Mesendoderm (in vitro differentiated cells): ENCODE measurements around the gene INTS2. TPM values are rescaled to one million over a fixed set of nuclear protein-coding genes. Genes with fewer than 3 reads are reported as not detected.
A peak's percentile ranks its signal among the peaks of the same experiment; 100 is the strongest.

Source experiments
- DNase-seq: peaks from one replicate; pipeline ENCODE4 v3.0.0; 2013
- H2AK5ac ChIP-seq: 2 replicates; pipeline ENCODE4 v1.6.1; 2013; ENCODE audit warnings: low read length, inconsistent platforms
- H2BK120ac ChIP-seq: 2 replicates; pipeline ENCODE4 v1.6.1; 2013; ENCODE audit warnings: low read depth, mild to moderate bottlenecking, low read length, moderate library complexity, mixed read lengths
- H2BK15ac ChIP-seq: replicated peaks from 2 replicates; pipeline ENCODE4 v1.6.1; 2013; ENCODE audit warnings: low read depth, mild to moderate bottlenecking, moderate library complexity
- H2BK5ac ChIP-seq: 2 replicates; pipeline ENCODE4 v1.6.1; 2013; ENCODE audit warnings: low read length, inconsistent platforms
- H3K18ac ChIP-seq: 2 replicates; pipeline ENCODE4 v1.6.1; 2013; ENCODE audit warnings: mild to moderate bottlenecking, low read length, mixed read lengths
- H3K23ac ChIP-seq: one replicate; pipeline ENCODE4 v1.6.1; 2013; ENCODE audit warnings: low read length
- H3K27ac ChIP-seq: 2 replicates; pipeline ENCODE4 v1.5.1; 2013; ENCODE audit warnings: low read depth, mild to moderate bottlenecking, inconsistent platforms, low read length, moderate library complexity
- H3K27me3 ChIP-seq: 2 replicates; pipeline ENCODE4 v1.6.1; 2013; ENCODE audit warnings: low read length, control low read depth, mild to moderate bottlenecking, inconsistent platforms; ENCODE audit not compliant: insufficient read depth, poor library complexity
- H3K36me3 ChIP-seq: 2 replicates; pipeline ENCODE4 v1.6.1; 2013; ENCODE audit warnings: low read length, inconsistent platforms; ENCODE audit not compliant: control insufficient read depth, insufficient read depth
- H3K4ac ChIP-seq: one replicate; pipeline ENCODE4 v1.6.1; 2013; ENCODE audit warnings: low read depth, mild to moderate bottlenecking, low read length, moderate library complexity
- H3K4me1 ChIP-seq: 2 replicates; pipeline ENCODE4 v1.6.1; 2013; ENCODE audit warnings: low read depth, low read length, inconsistent platforms; ENCODE audit not compliant: control insufficient read depth
- H3K4me2 ChIP-seq: 2 replicates; pipeline ENCODE4 v1.6.1; 2013; ENCODE audit warnings: low read length
- H3K4me3 ChIP-seq: 2 replicates; pipeline ENCODE4 v1.5.1; 2013; ENCODE audit warnings: mild to moderate bottlenecking, low read length
- H3K56ac ChIP-seq: one replicate; pipeline ENCODE4 v1.6.1; 2013; ENCODE audit warnings: low read length
- H3K79me1 ChIP-seq: 2 replicates; pipeline ENCODE4 v1.6.1; 2013; ENCODE audit warnings: low read length, inconsistent platforms
- H3K79me2 ChIP-seq: 2 replicates; pipeline ENCODE4 v1.6.1; 2013; ENCODE audit warnings: mild to moderate bottlenecking, low read length; ENCODE audit not compliant: control insufficient read depth, insufficient read depth
- H3K9ac ChIP-seq: 2 replicates; pipeline ENCODE4 v1.6.1; 2013; ENCODE audit warnings: low read length, inconsistent platforms
- H4K5ac ChIP-seq: one replicate; pipeline ENCODE4 v1.6.1; 2013; ENCODE audit warnings: low read length
- H4K8ac ChIP-seq: one replicate; pipeline ENCODE4 v1.6.1; 2013; ENCODE audit warnings: low read depth, mild to moderate bottlenecking, control low read depth, low read length, moderate library complexity
- whole genome bisulfite sequencing: extraction: QIAGEN DNeasy Blood & Tissue Kit; methylation state at CpG from one replicate; pipeline ENCODE4 v1.1.7; 2013; ENCODE audit warnings: low lambda C conversion rate, missing lambda C conversion rate; ENCODE audit not compliant: insufficient coverage; ENCODE audit errors: extremely low coverage; 5-methylcytosine and 5-hydroxymethylcytosine counted together
- small RNA-seq: library from polyadenylated mRNA; stranded (forward); fragments of <200 nt; extraction: miRNeasy Mini kit (QIAGEN cat#:217004); gene quantifications from one replicate; pipeline ENCODE3, GENCODE V24; 2013; ENCODE audit not compliant: insufficient read depth

The INTS2 gene

GRCh38 chr17:61817452-61817851 lies 110.3 kb downstream of the INTS2 start:
- Histone ChIP-seq H2BK15ac (no peak overlapping the region), H3K79me1 (no peaks in the 10 kb centered on the region), H3K79me2 (no peaks in the 10 kb centered on the region), H3K4me3 (no peak overlapping the region), H3K27me3 (no peaks in the 10 kb centered on the region), H3K18ac (no peak overlapping the region), H3K9ac (no peak overlapping the region), H3K36me3 (no peaks in the 10 kb centered on the region), H2BK120ac (no peak overlapping the region), H2AK5ac (no peak overlapping the region), H3K56ac (no peak overlapping the region), H2BK5ac (no peak overlapping the region), H3K4me2 (no peak overlapping the region), H3K27ac (no peak overlapping the region), H3K4me1 (no peaks in the 10 kb centered on the region), H4K8ac (no peak overlapping the region), H3K4ac (no peak overlapping the region), H4K5ac (no peak overlapping the region), H3K23ac (no peak overlapping the region)
- WGBS = no CpG with 5 or more reads among the region's 3 CpGs
- no peak for DNase-seq

- Histone ChIP-seq H3K27ac (no peak overlapping the region), H4K8ac (no peak overlapping the region), H2AK5ac (no peak overlapping the region), H3K18ac (no peak overlapping the region), H3K4me3 (no peak overlapping the region), H3K4me1 (no peaks in the 10 kb centered on the region), H3K23ac (no peak overlapping the region), H3K79me1 (no peaks in the 10 kb centered on the region), H3K27me3 (no peaks in the 10 kb centered on the region), H3K79me2 (no peaks in the 10 kb centered on the region), H3K9ac (no peak overlapping the region), H2BK15ac (no peak overlapping the region), H3K56ac (no peak overlapping the region), H3K4ac (no peak overlapping the region), H2BK5ac (no peak overlapping the region), H2BK120ac (no peak overlapping the region), H3K4me2 (no peak overlapping the region), H4K5ac (no peak overlapping the region), H3K36me3 (no peaks in the 10 kb centered on the region)
- DNase-seq = no peak
- WGBS = no CpG with 5 or more reads among the region's 4 CpGs
Observed at GRCh38 chr17:61816538-61816937, 111.2 kb downstream of the INTS2 start.

GRCh38 chr17:61815863-61816503 lies 111.8 kb downstream of the INTS2 start:
- H3K36me3 ChIP-seq = no peaks in the 10 kb centered on the region
- no peaks in the 10 kb centered on the region for H3K4me1 ChIP-seq
- H2BK15ac ChIP-seq = no peak overlapping the region
- H3K27me3 ChIP-seq = no peaks in the 10 kb centered on the region
- H3K56ac ChIP-seq = no peak overlapping the region
- no peak overlapping the region for H2BK120ac ChIP-seq
- H4K8ac ChIP-seq = no peak overlapping the region
- H3K4me3 ChIP-seq = no peak overlapping the region
- no CpG with 5 or more reads among the region's 5 CpGs for WGBS
- H3K18ac ChIP-seq = no peak overlapping the region
- no peaks in the 10 kb centered on the region for H3K79me2 ChIP-seq
- H3K9ac ChIP-seq = no peak overlapping the region
- no peak overlapping the region for H2AK5ac ChIP-seq
- peak; percentile 16 for DNase-seq
- H3K79me1 ChIP-seq = no peaks in the 10 kb centered on the region
- H3K23ac ChIP-seq = no peak overlapping the region
- H2BK5ac ChIP-seq = no peak overlapping the region
- H3K27ac ChIP-seq = no peak overlapping the region
- H3K4me2 ChIP-seq = no peak overlapping the region
- no peak overlapping the region for H3K4ac ChIP-seq
- H4K5ac ChIP-seq = no peak overlapping the region

Small RNAs within 50 kb of the gene (small RNA-seq; reads per million reads assigned to genes)
- not detected for gene RF00019
